D721Med (cell line): ENCODE results near the gene CPTP.
"Not testable (repeated sequence)": the region's sequence is repeated elsewhere in the genome, so short reads cannot be mapped to it uniquely, and the experiment has no call there.

Source experiments
- DNase-seq: peaks from one replicate; pipeline ENCODE4 v3.0.0; 2011; ENCODE audit warnings: low spot score; ENCODE audit not compliant: insufficient read length
- FAIRE-seq: peaks from 2 replicates; lab custom pipeline; 2011; peaks lifted over from hg19 to GRCh38; lab: Jason Lieb, UNC
- TF ChIP-seq, protein P1 (sequence below): IDR thresholded peaks from 2 replicates; pipeline ENCODE4 v1.5.1; 2012; ENCODE audit warnings: mild to moderate bottlenecking, control low read depth; ENCODE audit not compliant: insufficient read depth; ENCODE audit errors: missing control alignments

Gene CPTP

DNA sequence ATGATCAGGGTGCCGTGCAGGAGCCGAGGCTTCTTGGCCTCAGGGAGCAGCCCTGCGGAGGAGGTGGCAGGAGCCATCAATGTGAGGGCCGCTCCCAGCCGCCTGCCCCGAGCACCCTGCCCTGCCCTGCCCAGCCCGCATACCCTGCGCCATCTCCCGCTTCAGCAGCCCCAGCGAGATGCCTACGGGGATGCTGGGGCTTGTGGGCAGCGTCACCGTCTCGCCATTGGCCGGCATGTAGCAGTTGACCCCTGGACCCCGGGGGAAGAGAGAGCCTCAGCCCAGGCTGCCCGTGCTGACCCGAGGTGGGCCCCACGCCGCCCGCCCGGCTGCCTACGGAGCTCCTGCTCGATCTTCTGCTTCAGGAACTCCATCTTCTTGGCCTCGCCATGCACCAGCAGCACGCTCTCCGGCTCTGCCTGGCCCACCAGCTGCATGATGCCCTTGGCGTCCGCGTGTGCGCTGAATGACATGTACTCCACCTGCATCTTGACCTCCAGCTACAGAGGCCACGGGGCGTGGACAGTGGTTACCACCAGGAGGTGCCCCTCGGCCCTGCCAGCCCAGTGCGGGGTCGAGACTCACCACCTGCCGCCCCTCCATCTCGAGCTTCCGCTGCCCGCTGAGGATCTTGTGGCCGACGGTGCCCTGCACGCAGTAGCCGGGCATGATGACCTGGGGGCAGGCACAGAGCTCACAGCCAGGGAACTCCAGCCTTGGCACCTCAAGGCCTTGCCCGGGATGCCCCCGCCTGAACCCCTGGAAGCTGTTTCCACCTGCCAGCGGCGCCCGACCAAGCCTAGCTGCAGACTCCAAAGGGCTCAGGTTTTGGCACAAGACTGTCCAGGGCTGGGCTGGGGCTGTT, 11.9 kb upstream of the CPTP start:
- FAIRE-seq (no peak), DNase-seq (no peak)
- TF ChIP-seq, protein P1, sequence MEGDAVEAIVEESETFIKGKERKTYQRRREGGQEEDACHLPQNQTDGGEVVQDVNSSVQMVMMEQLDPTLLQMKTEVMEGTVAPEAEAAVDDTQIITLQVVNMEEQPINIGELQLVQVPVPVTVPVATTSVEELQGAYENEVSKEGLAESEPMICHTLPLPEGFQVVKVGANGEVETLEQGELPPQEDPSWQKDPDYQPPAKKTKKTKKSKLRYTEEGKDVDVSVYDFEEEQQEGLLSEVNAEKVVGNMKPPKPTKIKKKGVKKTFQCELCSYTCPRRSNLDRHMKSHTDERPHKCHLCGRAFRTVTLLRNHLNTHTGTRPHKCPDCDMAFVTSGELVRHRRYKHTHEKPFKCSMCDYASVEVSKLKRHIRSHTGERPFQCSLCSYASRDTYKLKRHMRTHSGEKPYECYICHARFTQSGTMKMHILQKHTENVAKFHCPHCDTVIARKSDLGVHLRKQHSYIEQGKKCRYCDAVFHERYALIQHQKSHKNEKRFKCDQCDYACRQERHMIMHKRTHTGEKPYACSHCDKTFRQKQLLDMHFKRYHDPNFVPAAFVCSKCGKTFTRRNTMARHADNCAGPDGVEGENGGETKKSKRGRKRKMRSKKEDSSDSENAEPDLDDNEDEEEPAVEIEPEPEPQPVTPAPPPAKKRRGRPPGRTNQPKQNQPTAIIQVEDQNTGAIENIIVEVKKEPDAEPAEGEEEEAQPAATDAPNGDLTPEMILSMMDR: no peak

DNA sequence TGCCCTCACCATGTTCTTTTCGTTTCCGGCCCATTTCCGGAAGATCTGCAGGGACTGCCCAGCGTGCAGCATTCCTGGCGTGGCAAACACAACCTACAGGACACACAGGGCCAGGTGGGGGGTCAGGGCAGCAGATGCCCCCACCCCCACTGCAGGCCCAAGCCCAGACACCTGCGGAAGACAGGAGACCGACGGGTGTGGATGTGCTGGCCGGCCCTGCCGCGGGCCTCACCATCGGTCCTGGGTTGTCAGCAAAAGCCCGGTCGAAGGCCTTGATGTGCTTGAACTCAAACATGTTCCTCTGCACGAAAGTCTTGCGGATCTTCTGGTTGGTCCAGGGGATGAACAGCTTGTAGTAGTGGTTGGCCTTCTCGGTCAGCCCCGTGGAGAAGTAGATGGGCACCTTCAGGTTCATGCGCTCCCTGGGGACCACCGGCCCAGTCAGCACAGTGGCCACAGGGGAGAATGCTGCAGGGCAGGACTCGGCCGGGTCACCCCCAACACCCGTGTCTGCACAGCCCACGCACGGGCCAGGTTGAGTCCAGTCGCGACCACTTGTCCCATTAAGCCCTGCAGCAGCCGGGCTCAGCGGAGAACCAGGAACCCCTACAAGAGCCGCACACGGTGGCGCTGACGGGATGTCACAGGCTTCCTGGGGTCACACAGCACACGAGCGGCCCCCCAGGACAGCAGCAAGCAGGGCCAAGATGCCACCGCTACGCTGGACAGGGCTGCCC, 10.9 kb upstream of the CPTP start:
- FAIRE-seq (no peak), DNase-seq (no peak)
- TF ChIP-seq, protein P1: no peak

DNA sequence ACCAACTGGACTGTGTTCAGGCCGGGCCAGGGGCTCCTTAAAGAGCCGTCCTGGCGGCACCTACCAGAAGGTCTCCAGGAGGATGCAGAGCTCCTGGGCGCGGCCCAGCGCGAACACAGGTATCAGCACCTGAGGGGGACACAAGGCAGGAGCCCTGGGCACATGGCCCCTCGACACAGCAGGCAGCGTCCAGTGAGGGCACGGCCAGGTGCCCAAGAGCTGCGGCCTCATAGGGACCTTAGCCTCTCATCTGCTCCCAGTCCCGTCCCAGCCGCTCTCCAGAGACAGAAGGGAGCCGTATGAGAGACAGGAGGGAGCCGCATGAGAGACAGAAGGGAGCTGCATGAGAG, 10.4 kb upstream of the CPTP start:
- TF ChIP-seq, protein P1: no peak
- FAIRE-seq: no peak
- no peak for DNase-seq

DNA sequence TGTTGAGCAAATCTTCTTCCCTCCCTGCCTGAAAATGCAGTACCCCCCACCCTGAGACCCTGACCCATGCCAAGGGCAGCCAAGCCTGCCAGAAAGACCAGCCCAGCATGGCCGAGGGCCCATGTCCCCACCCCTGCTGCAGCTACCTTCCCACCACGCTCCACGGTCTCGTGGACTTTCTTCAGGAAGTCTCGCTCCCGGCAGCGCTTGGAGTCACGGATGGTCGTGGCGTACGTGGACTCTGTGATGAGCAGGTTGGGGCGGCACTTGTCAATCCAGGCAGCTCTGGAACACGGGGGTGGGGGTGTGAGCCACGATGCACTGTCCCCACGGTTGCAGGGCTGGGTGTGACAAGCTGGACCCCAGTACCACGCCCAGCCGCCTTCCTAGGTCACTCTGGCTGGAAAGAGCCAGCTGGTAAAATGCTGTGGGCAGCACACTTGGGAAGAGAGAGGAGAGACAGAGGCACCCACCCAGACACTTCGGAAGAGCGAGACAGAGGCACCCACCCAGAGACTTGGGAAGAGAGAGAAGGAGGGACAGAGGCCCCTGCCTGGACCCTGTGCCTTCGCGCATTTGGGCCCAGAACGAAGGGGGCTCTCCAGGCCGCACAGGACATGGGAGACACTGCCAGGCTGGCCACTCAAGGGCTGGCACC, 9.8 kb upstream of the CPTP start:
- DNase-seq (no peak), FAIRE-seq (no peak)
- TF ChIP-seq, protein P1: no peak

DNA sequence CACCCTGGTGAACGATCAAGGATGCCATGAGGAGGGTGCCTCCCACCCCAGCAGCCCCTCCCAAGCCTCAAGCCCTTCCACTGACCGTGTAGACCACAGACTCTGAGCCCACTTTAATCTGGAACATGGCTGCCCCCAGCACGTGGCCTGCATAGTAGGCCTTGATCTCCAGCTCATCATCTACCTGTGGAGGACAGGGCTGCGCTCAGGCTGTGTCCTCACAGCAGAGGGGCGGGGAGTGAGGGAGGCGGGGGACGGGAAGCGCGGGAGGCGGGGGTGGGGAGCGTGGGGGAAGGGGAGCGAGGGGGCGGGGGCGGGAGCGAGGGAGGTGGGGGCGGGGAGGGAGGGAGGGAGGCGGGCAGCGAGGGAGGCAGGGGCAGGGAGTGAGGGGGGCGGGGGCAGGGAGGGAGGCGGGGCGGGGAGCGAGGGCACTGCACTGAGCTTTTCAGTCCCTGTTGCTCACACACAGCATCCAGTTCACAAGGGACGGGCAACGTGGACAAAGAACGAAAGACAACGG, 9.1 kb upstream of the CPTP start:
- TF ChIP-seq, protein P1: no peak
- DNase-seq (no peak), FAIRE-seq (no peak)

DNA sequence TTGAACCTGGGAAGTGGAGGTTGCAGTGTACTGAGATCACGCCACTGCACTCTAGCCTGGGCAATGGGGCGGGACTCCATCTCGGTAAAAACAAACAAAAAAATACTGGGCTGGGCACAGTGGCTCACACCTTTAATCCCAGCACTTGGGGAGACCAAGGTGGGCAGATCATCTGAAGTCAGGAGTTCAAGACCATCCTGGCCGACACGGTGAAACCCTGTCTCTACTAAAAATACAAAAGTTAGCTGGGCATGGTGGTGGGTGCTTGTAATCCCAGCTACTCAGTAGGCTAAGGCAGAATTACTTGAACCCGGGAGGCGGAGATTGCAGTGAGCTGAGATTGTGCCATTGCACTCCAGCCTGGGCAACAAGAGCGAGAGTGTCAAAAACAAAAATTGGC, 8.4 kb upstream of the CPTP start:
- DNase-seq, FAIRE-seq: not testable (repeated sequence)

DNA sequence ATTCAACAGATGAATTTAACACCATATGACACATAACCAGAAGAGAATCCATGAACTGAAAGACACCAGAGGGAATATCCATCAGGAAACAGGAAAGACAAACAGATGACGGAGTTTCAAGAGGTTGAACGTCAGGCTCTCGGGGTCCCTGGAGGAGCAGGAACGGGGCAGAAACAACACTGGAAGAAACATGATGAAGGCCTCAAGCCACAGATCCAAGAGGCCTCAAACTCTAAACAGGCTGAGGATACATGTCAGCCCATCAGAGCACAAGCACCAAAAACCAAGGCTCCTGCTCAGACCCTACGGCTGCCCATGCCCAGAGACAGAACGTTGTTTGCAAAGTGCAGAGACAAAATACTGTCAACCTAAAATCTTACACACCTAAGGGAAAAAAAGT, 7.2 kb upstream of the CPTP start:
- DNase-seq (no peak), FAIRE-seq (no peak)
- TF ChIP-seq, protein P1: no peak
